Mucosa of descending colon (tissue), 3 donors: ENCODE measurements around the gene CLEC16A. TPM values are rescaled to one million over a fixed set of nuclear protein-coding genes. Genes with fewer than 3 reads are reported as not detected.

ENCODE experiments used
- ATAC-seq: fragments of 200-7000 bp; cut with Tn5 transposase; one replicate; pipeline ENCODE4 v1.9.1; 2020; ENCODE audit warnings: mild to moderate bottlenecking, moderate library complexity
- DNase-seq, 3 donors: peaks; one replicate each; pipeline ENCODE4 v3.0.0-alpha.2; 2020
- H3K36me3 ChIP-seq: fragments of 200-600 bp; one replicate; pipeline ENCODE4 v1.8.0; 2021; ENCODE audit warnings: low read depth, mild to moderate bottlenecking
- H3K4me1 ChIP-seq: fragments of 200-600 bp; one replicate; pipeline ENCODE4 v1.8.0; 2021; ENCODE audit warnings: low read depth, mild to moderate bottlenecking
- H3K4me3 ChIP-seq: fragments of 200-600 bp; one replicate; pipeline ENCODE4 v1.8.0; 2021; ENCODE audit warnings: mild to moderate bottlenecking
- H3K9me3 ChIP-seq: fragments of 200-600 bp; one replicate; pipeline ENCODE4 v1.8.0; 2021; ENCODE audit warnings: mild to moderate bottlenecking
- intact Hi-C, 2 donors: fragments of 100-400 bp; cut with DNase I in 1 of 2; cut with micrococcal nuclease in 1 of 2; formaldehyde crosslinking; loops; one replicate each; pipeline versions ENCODE4 v1.11.0 to v1.11.1; 2022; cut with DNase I, micrococcal nuclease
- total RNA-seq, 3 donors: library from RNA; stranded (reverse); fragmentation: NEBNext Ultra II Directional in 2 of 3; extraction: Animal tissue kit (Norgen Biotek cat#: 25700) in 2 of 3; gene quantifications; one replicate each; pipeline versions ENCODE4 v1.2.1 to v1.2.4, GENCODE V29; 2021 to 2023
- TF ChIP-seq, protein P1 (sequence below): fragments of 200-600 bp; IDR thresholded peaks from one replicate; pipeline ENCODE4 v1.8.0; 2022; ENCODE audit warnings: antibody characterized with exemption, mild to moderate bottlenecking
- donor health status: DM: no; HTN: no; CAD: no; lungs with moderate emphysema.
- donor health status: DM: no; HTN: no; CAD: no.
- donor health status: DM: no; HTN: yes; CAD: no.

The CLEC16A gene
- total RNA-seq, 3 donors from 2014 or later: 30.3 to 38.1 (median 37.1) TPM

DNA sequence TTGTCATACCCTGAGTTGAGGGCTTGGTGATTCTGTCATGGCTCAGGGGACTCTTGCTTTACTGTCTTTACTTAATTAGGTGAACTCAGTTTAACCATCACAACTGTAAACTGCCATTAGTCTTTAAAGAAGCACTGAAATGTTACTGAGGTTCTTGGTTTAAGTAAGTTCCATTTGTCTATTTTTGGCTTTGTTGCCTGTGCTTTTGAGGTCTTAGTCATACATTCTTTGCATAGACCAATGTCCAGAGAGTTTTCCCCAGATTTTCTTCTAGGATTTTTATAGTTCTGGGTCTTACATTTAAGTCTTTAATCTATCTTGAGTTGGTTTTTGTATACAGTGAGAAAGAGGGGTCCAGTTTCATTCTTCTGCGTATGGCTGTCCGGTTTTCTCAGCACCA, 174.1 kb downstream of the CLEC16A start:
- Histone ChIP-seq H3K9me3 (no peaks in the 10 kb centered on the region), H3K36me3 (no peaks in the 10 kb centered on the region), H3K4me3 (no peak overlapping the region), H3K4me1 (no peaks in the 10 kb centered on the region)
- no peak for DNase-seq
- ATAC-seq: no peak
- intact Hi-C loops: no loop called here
- TF ChIP-seq, protein P1, sequence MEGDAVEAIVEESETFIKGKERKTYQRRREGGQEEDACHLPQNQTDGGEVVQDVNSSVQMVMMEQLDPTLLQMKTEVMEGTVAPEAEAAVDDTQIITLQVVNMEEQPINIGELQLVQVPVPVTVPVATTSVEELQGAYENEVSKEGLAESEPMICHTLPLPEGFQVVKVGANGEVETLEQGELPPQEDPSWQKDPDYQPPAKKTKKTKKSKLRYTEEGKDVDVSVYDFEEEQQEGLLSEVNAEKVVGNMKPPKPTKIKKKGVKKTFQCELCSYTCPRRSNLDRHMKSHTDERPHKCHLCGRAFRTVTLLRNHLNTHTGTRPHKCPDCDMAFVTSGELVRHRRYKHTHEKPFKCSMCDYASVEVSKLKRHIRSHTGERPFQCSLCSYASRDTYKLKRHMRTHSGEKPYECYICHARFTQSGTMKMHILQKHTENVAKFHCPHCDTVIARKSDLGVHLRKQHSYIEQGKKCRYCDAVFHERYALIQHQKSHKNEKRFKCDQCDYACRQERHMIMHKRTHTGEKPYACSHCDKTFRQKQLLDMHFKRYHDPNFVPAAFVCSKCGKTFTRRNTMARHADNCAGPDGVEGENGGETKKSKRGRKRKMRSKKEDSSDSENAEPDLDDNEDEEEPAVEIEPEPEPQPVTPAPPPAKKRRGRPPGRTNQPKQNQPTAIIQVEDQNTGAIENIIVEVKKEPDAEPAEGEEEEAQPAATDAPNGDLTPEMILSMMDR: no peak

DNA sequence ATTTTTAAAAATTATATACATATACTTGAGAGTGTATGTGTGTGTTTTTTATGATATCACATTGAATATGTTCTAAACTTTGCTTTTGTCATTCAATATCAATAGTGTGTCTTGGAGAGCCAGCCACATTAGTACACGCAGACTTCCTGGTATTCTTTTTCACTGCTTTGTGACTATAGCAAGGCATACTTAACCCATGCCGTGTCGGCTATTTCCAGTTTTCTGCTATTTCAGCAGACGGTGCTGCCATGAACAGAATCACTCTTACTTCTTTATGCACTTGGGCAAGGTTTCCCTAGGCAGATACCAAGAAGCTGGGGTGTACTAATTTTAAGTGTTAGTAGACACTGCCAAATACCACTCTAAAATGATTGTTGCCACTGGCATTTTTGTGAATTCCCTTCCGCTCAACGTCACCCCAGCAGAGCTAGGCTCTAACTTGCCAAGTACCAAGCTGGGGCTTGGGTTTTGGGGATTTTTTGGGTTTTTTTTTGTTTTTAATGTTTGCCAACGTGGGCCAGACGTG, 176.8 kb downstream of the CLEC16A start:
- Histone ChIP-seq H3K9me3 (no peaks in the 10 kb centered on the region), H3K4me3 (no peak overlapping the region), H3K36me3 (no peaks in the 10 kb centered on the region), H3K4me1 (no peaks in the 10 kb centered on the region)
- DNase-seq: no peak
- TF ChIP-seq, protein P1: no peak
- ATAC-seq: no peak
- intact Hi-C loops: no loop called here

DNA sequence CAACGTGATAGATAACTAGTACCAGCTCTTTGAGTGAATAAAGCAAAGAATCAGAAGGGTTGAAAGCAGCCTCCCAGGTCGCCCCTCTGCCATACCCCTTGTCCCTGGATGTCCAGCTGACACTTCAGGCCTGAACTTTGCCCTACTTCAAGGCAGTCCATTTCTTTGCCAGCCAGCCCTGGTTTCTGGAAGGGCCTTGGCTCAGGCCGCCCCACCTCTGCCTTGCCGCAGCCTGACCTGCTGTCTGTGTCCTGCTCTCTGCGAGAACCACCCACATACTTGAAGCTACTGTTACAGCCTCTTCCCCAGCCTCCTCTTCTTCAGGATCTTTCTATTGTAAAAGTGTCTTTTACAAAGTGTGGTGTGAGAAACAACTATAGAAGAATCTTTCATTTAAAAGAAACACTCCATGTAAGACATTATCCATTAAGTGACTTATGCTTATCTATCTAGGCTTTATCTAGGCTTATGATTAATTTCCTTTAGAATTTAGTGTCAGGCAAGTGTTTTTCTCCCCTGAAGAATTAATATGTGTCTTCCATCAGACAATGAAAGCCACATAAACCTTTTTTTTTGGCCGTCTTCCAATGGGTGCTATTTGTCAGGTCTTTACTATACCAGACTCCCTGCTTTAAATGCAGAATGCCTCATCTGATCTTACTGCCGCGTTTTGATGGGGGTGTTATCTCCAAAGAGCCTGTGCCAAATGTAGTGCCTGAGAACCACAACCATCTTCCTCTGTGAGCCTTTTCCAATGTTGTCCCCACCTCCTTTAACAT, 177.7 kb downstream of the CLEC16A start:
- Histone ChIP-seq H3K36me3 (no peaks in the 10 kb centered on the region), H3K4me1 (no peaks in the 10 kb centered on the region), H3K9me3 (no peaks in the 10 kb centered on the region), H3K4me3 (no peak overlapping the region)
- DNase-seq: no peak
- TF ChIP-seq, protein P1: no peak
- intact Hi-C loops: no loop called here
- ATAC-seq: no peak

DNA sequence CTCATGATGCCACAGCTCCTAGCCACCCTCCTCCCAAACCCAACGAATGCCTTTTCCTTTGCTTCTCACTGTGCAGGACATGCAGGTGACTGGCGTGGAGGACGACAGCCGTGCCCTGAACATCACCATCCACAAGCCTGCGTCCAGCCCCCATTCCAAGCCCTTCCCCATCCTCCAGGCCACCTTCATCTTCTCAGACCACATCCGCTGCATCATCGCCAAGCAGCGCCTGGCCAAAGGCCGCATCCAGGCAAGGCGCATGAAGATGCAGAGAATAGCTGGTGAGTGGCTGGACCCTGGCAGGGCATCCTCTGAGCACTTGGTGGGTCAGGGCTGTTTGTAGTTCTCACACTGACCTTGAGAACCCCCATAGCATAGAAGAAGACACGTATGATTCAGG, 179.3 kb downstream of the CLEC16A start:
- no peak for DNase-seq
- intact Hi-C loops: no loop called here
- H3K4me1 ChIP-seq: no peaks in the 10 kb centered on the region
- no peak overlapping the region for H3K4me3 ChIP-seq
- H3K36me3 ChIP-seq: no peaks in the 10 kb centered on the region
- no peak for ATAC-seq
- TF ChIP-seq, protein P1: no peak
- no peaks in the 10 kb centered on the region for H3K9me3 ChIP-seq

DNA sequence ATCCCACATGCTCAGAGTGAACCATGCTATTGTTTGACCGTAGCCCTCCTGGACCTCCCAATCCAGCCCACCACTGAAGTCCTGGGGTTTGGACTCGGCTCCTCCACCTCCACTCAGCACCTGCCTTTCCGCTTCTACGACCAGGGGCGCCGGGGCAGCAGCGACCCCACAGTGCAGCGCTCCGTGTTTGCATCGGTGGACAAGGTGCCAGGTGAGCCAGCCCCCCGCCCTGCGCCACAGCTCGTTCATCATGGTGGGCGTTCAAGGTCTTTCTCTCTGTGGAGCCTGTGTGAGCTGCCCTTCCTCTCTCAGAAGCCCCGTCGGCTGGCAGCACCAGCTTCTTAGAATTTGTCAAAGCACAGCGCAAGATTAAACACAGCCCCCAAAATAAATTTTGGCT, 181.6 kb downstream of the CLEC16A start:
- Histone ChIP-seq H3K4me3 (no peak overlapping the region), H3K36me3 (no peaks in the 10 kb centered on the region), H3K4me1 (no peaks in the 10 kb centered on the region), H3K9me3 (no peaks in the 10 kb centered on the region)
- TF ChIP-seq, protein P1: no peak
- DNase-seq (no peak), ATAC-seq (no peak)
- intact Hi-C loops: no loop called here
